C4-2B (cell line): ENCODE data around the gene ENDOV.

Experiments used
- H3K27ac ChIP-seq: fragments of 450-650 bp; 2 replicates; pipeline ENCODE4 v1.5.1; 2017
- ZFX ChIP-seq: fragments of 450-650 bp; IDR thresholded peaks from 2 replicates; pipeline ENCODE4 v1.6.1; 2017
- TF ChIP-seq, protein P1 (sequence below): fragments of 450-650 bp; conservative IDR thresholded peaks from 2 replicates; pipeline ENCODE4 v1.5.1; 2017; ENCODE audit warnings: mild to moderate bottlenecking

ENDOV gene

DNA sequence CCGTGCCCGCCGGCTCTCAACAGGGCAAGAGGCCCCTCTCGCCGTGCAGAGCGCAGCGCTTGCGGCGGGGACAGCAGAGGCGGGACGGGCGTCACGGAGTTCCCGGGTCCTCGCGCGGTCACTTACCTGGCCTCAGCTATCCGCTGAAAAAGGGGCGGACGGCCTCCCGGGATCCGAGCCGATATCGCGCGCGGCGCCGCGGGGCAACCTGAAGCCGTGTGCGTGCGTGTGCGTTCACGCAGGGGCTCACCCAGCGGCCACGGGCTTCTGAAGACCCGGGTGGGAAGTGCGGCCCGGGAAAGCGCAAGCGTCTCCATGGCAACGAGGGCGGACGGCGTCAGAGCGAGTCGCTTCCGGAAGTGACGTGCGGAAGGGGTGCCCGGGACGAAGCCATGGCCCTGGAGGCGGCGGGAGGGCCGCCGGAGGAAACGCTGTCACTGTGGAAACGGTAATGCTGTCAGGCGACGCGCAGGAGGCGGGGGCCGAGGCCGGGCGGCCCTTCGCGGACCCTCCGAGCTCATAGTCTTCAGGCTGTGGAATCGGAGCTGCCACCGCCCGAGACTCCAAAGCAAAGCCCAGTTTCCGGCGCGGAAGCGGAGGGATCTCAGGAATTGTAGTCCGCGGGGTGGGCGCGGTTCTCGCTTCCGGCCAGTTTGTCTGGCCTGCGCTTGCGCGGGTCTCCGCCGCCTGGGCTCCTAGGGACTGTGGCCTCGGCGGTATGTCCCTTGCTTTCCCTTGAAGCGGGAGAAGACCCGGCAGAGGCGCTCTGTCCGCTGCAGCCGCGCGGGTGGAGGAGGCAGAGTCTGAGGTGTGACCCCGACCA lies at the start of gene ENDOV:
Gene ENDOV (plus strand): TSS at position 365 of the 823 bp plus-strand sequence. CDS start 28 bp downstream, at position 393.
- H3K27ac ChIP-seq: peak within 1 kb of the TSS; percentile 78
- TF ChIP-seq, protein P1, sequence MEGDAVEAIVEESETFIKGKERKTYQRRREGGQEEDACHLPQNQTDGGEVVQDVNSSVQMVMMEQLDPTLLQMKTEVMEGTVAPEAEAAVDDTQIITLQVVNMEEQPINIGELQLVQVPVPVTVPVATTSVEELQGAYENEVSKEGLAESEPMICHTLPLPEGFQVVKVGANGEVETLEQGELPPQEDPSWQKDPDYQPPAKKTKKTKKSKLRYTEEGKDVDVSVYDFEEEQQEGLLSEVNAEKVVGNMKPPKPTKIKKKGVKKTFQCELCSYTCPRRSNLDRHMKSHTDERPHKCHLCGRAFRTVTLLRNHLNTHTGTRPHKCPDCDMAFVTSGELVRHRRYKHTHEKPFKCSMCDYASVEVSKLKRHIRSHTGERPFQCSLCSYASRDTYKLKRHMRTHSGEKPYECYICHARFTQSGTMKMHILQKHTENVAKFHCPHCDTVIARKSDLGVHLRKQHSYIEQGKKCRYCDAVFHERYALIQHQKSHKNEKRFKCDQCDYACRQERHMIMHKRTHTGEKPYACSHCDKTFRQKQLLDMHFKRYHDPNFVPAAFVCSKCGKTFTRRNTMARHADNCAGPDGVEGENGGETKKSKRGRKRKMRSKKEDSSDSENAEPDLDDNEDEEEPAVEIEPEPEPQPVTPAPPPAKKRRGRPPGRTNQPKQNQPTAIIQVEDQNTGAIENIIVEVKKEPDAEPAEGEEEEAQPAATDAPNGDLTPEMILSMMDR: no peak
- TF ChIP-seq ZFX: peak; percentile 71; the same call in 1 of the 2 replicates

DNA sequence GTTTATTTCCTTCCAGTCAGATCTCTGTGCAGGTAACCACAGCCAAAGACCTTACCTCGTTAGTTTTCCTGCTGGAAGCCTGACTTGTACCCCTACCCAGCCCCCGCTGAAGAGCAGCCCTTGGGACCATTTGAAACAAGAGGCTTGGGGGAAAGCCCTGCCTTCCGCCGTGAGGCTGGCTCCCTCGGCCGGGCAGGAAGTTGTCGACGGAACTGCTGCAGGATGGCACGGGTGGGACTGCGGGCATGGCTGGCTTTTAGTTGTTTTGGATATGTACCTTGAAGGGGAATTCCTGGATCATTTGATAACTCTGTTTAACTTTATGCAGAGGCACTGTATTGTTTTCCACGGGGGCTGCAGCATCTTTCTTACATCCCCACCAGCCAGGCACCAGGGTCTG lies 49.0 kb upstream of the ENDOV start:
- no peak for TF ChIP-seq ZFX
- TF ChIP-seq, protein P1: no peak
- no peak overlapping the region for H3K27ac ChIP-seq

DNA sequence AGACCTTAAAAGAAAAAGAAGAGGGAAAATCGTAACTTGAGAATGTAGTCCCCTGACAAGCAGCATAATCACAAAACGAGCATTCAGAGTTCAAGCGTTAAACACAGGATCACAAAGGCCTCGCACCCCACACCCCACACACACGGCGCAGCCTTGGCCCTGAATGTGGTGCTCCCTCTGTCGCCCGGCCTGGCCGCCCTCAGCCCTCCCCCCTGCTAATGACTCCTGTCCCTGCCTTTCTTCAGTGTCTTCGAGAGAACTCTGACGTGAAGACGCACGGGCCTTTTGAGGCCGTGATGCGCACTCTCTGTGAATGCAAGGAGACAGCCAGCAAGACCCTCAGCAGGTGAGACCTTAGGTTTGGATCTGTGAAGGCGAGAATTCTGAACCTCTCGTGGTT lies 47.5 kb upstream of the ENDOV start:
- TF ChIP-seq ZFX: no peak
- TF ChIP-seq, protein P1: no peak
- H3K27ac ChIP-seq: no peak overlapping the region

DNA sequence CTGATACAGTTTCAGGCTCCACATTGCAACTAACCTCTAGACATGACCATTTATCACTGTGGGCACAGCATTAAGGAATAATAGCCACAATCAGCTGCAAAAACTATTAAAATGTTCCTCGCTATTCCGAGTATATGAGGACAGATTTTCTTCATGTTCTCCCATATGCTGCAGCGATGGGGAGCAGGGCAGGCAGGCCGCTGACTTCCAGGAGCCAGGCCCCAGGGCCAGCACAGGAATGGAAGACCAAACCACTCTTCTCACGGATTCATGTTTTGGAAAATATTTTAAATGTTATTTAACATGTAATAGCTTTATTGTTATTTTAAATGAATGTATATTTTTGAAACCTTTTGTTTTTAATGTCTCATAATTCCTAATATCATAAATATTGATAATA lies 43.8 kb upstream of the ENDOV start:
- TF ChIP-seq, protein P1: no peak
- TF ChIP-seq ZFX: no peak
- H3K27ac ChIP-seq: no peak overlapping the region

DNA sequence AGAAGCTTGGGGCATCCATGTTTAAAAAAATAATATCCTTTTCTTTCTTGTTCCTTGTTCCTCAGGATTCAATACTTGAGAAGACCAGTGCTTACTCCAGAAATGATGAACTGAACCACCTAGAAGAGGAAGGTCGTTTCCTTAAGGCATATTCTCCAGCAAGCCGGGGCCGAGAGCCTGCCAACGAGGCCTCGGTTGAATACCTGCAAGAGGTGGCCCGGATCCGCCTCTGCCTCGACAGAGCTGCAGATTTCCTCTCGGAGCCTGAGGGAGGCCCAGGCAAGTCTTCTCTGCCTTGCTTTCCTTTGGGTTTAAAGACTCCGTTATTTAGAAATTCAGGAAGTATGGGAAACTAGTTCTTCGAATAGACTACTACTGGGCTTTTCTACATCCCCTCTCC lies 42.5 kb upstream of the ENDOV start:
- no peak for TF ChIP-seq ZFX
- TF ChIP-seq, protein P1: no peak

DNA sequence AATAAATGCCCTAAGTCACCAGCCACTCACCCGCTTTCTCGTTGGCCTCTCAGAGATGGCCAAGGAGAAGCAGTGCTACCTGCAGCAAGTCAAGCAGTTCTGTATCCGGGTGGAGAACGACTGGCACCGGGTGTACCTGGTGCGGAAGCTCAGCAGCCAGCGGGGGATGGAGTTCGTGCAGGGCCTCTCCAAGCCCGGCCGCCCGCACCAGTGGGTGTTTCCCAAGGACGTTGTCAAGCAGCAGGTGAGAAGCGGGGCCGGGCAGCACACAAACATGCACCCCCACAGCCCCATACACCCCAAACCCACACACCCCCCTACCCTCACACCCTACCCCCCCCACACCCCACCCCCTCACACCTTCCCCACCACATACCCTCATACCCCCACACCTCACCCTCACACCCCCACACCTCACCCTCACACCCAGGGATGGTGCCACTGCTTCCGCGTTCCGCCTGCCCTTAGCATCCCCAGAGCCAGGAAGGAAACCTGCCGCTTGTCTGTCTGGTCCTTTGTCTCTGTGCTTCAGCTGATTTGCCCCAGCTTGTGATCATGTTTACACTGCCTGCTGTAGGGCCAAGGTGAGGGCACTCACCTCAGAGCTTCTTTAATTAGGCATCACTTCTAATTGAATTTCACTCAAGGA lies 41.9 kb upstream of the ENDOV start:
- H3K27ac ChIP-seq: no peak overlapping the region
- TF ChIP-seq ZFX: no peak
- TF ChIP-seq, protein P1: no peak

More for the DNA sequence above, 42.5 kb upstream of the ENDOV start:
- no peak overlapping the region for H3K27ac ChIP-seq
